Fibroblast of pulmonary artery (primary cell): ENCODE data around the gene HLA-DQA2.
"Not testable (repeated sequence)": the region's sequence is repeated elsewhere in the genome, so short reads cannot be mapped to it uniquely, and the experiment has no call there.

Experiments used
- DNase-seq: peaks from one replicate; pipeline ENCODE4 v3.0.0-alpha.2; 2010; ENCODE audit warnings: low read depth
- H3K4me3 ChIP-seq: replicated peaks from 2 replicates; pipeline ENCODE4 v1.5.1; 2011; ENCODE audit warnings: low read depth, mild to moderate bottlenecking, control low read depth, low read length, moderate library complexity
- TF ChIP-seq, protein P1 (sequence below): IDR thresholded peaks from 2 replicates; pipeline ENCODE4 v1.5.1; 2011; ENCODE audit warnings: mild to moderate bottlenecking, control low read depth, low read length, inconsistent platforms; ENCODE audit errors: missing control alignments

HLA-DQA2 gene

DNA sequence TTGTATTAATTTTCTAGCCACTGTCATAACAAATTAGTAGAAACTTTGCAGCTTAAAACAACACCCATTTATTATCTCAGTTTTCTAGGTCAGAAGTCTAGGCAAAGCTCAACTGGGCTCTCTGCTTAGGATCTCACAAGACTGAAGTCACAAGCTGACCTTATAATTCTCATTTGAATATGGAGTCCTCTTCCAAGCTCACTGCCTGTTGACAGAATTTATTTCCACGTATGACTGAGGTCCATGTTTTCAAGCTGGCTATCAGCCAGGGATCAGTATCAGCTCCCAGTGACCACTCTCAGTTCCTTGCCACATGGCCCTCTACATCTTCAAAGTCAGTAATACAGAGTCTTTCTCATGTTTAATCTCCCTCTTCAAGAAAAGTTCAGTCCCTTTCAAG lies 33.9 kb downstream of the HLA-DQA2 start:
- DNase-seq: no peak
- TF ChIP-seq, protein P1, sequence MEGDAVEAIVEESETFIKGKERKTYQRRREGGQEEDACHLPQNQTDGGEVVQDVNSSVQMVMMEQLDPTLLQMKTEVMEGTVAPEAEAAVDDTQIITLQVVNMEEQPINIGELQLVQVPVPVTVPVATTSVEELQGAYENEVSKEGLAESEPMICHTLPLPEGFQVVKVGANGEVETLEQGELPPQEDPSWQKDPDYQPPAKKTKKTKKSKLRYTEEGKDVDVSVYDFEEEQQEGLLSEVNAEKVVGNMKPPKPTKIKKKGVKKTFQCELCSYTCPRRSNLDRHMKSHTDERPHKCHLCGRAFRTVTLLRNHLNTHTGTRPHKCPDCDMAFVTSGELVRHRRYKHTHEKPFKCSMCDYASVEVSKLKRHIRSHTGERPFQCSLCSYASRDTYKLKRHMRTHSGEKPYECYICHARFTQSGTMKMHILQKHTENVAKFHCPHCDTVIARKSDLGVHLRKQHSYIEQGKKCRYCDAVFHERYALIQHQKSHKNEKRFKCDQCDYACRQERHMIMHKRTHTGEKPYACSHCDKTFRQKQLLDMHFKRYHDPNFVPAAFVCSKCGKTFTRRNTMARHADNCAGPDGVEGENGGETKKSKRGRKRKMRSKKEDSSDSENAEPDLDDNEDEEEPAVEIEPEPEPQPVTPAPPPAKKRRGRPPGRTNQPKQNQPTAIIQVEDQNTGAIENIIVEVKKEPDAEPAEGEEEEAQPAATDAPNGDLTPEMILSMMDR: no peak
- H3K4me3 ChIP-seq: no peak overlapping the region

DNA sequence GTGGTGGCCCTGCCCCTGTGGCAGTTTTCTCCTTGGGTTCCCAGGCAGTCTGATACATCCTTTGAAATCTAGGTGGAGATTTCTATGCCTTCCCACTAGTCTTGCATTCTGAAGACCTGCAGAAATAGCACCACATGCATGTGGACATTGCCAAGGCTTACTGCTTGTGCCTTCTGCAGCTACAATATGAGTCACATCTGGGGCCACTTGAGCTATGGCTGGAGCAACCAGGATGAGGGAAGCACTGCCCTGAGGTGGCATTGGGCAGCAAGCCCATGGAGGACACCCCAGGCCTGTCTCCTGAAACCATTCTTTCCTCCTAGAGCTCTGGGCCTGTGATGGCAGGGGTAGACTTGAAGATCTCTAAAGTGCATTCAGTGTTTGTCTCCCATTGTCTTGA lies 37.8 kb downstream of the HLA-DQA2 start:
- TF ChIP-seq, protein P1: no peak
- DNase-seq: no peak
- no peak overlapping the region for H3K4me3 ChIP-seq

DNA sequence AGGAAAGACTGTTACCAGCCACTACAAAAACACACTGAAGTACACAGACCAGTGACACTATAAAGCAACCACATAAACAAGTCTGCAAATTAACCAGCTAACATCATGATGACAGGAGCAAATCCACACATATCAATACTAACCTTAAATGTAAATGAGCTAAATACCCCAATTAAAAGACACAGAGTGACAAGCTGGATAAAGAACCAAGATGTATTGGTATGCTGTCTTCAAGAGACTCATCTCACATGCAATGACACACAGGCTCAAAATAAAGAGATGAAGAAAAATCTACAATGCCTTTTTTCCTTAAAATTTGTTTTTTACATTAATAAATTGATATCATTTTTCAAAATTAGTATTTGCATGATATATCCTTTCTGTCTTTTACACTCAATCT lies 41.7 kb downstream of the HLA-DQA2 start:
- DNase-seq: not testable (repeated sequence)

DNA sequence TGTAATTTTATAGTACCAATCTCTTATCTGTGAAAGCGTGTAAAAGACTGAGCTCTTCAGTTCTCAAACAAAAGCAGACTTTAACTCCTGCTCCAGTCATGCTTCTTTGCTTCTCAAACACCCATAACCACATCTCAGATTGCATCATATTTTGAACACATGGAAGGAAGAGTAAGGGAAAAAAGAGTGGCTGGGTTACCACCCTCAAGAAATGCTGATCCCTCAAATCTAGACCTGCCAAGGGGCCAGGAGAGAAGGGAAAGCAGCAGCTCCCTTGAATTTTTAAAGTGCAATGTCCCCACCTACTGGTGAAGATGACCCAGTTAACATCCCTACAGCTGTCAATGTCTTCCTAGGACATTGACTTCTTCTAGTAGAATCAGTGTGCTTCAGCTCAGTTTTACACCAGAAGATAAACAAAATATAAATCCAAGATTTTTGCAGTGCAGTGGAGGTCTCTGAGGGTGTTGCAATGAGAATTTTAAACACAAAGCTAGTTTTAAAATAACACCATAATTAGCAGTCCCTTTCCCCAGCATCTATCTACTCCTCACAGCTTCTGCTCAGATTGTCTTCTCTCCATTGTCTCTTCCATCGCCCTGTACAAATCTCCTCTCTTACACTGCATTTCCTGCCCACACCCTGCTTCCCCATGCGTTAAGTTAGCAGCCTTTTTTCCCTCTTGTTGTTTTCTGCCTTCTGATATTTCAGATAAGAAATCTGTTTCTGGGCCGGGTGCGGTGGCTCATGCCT lies 44.8 kb downstream of the HLA-DQA2 start:
- H3K4me3 ChIP-seq: no peak overlapping the region
- TF ChIP-seq, protein P1: peak; percentile 72
- DNase-seq: peak; percentile 70

More for the DNA sequence above, 41.7 kb downstream of the HLA-DQA2 start:
- not testable (repeated sequence) for H3K4me3 ChIP-seq

DNA sequence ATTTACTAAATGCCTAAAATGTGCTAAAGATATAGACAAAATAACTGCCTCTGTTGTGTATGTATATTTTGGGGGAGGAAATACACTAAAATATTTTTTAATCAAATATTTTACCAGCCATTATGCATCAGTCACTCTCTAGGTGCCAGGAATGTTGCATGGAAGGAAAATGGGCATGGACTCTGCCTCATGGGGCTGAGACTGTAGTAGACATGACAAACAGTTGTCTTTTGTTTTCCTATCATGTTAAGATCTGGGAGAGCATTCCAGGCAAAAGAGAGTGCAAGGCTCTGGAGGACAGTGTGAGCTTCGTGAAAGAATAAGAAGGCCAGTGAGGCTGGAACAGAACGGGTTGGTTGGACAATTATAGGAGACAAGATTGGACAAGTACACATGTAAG lies 49.1 kb downstream of the HLA-DQA2 start:
- DNase-seq: no peak
- TF ChIP-seq, protein P1: no peak
- H3K4me3 ChIP-seq: no peak overlapping the region

DNA sequence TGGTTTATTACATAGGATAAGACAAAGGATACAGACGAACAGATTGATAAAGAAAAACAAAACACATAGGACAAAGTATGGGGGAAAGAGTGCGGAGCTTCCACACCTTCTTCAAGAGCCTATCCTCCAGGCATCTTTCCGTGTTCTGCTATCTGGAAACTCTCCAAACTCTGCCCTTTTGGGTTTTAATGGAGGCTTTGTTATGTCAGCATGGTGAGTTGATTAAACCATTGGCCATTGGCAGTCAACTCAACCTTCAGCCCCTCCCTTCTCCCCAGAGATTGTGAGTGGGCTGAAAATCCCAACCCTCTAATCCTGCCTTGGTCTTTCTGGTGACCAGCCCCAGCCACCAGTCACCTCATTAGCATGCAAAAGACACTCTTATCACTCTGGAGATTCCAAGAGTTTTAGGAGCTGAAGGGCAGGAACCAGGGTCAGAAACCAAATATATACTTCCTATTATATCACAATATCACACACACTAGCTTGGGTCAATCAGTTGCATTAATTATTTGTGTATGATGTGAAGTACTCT lies 51.8 kb downstream of the HLA-DQA2 start:
- DNase-seq: no peak
- no peak overlapping the region for H3K4me3 ChIP-seq
- TF ChIP-seq, protein P1: no peak

DNA sequence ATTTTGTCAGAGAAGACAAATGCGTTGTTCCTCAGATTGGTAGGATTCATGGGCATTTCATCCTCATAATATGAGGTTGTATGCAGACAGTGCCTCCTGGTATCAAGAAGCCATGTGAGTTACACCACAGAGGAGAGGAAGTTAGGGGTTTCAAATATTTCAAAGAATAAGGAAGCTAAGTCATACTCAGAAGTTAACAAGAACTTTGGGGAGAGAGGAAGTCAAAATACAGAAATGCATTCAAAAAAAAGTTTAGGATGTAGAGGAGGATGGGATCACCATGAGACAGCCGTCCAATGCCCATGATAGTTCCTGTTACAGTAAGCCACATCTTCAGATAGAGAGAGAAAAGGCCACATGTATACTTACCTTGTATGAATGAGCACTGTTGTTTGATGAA lies 53.3 kb downstream of the HLA-DQA2 start:
- TF ChIP-seq, protein P1: no peak
- no peak for DNase-seq
- H3K4me3 ChIP-seq: no peak overlapping the region
